ENCODE data around the gene KYNU.

Gene KYNU

GRCh38 chr2:142965443-142965842 is 88.0 kb downstream of the KYNU start:
- DNase-seq (ENCODE audit: low read depth in 2 of 2) = no peak

- DNase-seq (ENCODE audit: low read depth in 2 of 2) = no peak
Measured at GRCh38 chr2:142966284-142966683, 88.8 kb downstream of the KYNU start.

GRCh38 chr2:142967060-142967459 is 89.6 kb downstream of the KYNU start:
- DNase-seq (ENCODE audit: low read depth in 2 of 2) = no peak

- no peak for DNase-seq (ENCODE audit: low read depth in 2 of 2)
Measured at GRCh38 chr2:142973160-142973821, 95.8 kb downstream of the KYNU start.

GRCh38 chr2:142973822-142974207 is 96.4 kb downstream of the KYNU start:
- DNase-seq (ENCODE audit: low read depth in 2 of 2) = no peak

GRCh38 chr2:142974288-142975024 is 97.0 kb downstream of the KYNU start:
- no peak for DNase-seq (ENCODE audit: low read depth in 2 of 2)

GRCh38 chr2:142975239-142975638 is 97.8 kb downstream of the KYNU start:
- DNase-seq (ENCODE audit: low read depth in 2 of 2) = no peak

- DNase-seq (ENCODE audit: low read depth in 2 of 2) = no peak
Measured at GRCh38 chr2:142980246-142981068, 103.0 kb downstream of the KYNU start.

- no peak for DNase-seq (ENCODE audit: low read depth in 2 of 2)
Measured at GRCh38 chr2:142981069-142981378, 103.6 kb downstream of the KYNU start.

- no peak for DNase-seq (ENCODE audit: low read depth in 2 of 2)
Measured at GRCh38 chr2:142981756-142982155, 104.3 kb downstream of the KYNU start.

- no peak for DNase-seq (ENCODE audit: low read depth in 2 of 2)
Measured at GRCh38 chr2:142983174-142983573, 105.7 kb downstream of the KYNU start.

- DNase-seq (ENCODE audit: low read depth in 2 of 2) = no peak
Measured at GRCh38 chr2:142984657-142985056, 107.2 kb downstream of the KYNU start.

GRCh38 chr2:142987044-142987443 is 109.6 kb downstream of the KYNU start:
- no peak for DNase-seq (ENCODE audit: low read depth in 2 of 2)

GRCh38 chr2:142989273-142990204 is 112.1 kb downstream of the KYNU start:
- DNase-seq (ENCODE audit: low read depth in 2 of 2) = no peak

GRCh38 chr2:142991295-142991694 is 113.8 kb downstream of the KYNU start:
- no peak for DNase-seq (ENCODE audit: low read depth in 2 of 2)

- DNase-seq (ENCODE audit: low read depth in 2 of 2) = no peak
Measured at GRCh38 chr2:142992840-142993239, 115.4 kb downstream of the KYNU start.

GRCh38 chr2:142993771-142994170 is 116.3 kb downstream of the KYNU start:
- no peak for DNase-seq (ENCODE audit: low read depth in 2 of 2)

- DNase-seq (ENCODE audit: low read depth in 2 of 2) = no peak
Measured at GRCh38 chr2:142994665-142995064, 117.2 kb downstream of the KYNU start.

- no peak for DNase-seq (ENCODE audit: low read depth in 2 of 2)
Measured at GRCh38 chr2:142997231-142997630, 119.8 kb downstream of the KYNU start.

GRCh38 chr2:143000599-143000998 is 123.1 kb downstream of the KYNU start:
- no peak for DNase-seq (ENCODE audit: low read depth in 2 of 2)

GRCh38 chr2:143001501-143001900 is 124.0 kb downstream of the KYNU start:
- DNase-seq (ENCODE audit: low read depth in 2 of 2) = no peak

GRCh38 chr2:143015656-143016055 is 138.2 kb downstream of the KYNU start:
- no peak for DNase-seq (ENCODE audit: low read depth in 2 of 2)

Measured in stimulated activated CD8-positive, alpha-beta memory T cell treated with anti-CD3 and anti-CD28 coated beads, Interleukin-2, amount 100 ng/mL, for 1 hour (primary cell).